Activated T-cell treated with anti-CD3 and anti-CD28 coated beads for 1 hour (primary cell): ENCODE data around the gene CRIP1.

Experiments
- DNase-seq: peaks from one replicate; pipeline ENCODE4 v3.0.0-alpha.2; 2020; ENCODE audit warnings: low read depth

The CRIP1 gene

DNA sequence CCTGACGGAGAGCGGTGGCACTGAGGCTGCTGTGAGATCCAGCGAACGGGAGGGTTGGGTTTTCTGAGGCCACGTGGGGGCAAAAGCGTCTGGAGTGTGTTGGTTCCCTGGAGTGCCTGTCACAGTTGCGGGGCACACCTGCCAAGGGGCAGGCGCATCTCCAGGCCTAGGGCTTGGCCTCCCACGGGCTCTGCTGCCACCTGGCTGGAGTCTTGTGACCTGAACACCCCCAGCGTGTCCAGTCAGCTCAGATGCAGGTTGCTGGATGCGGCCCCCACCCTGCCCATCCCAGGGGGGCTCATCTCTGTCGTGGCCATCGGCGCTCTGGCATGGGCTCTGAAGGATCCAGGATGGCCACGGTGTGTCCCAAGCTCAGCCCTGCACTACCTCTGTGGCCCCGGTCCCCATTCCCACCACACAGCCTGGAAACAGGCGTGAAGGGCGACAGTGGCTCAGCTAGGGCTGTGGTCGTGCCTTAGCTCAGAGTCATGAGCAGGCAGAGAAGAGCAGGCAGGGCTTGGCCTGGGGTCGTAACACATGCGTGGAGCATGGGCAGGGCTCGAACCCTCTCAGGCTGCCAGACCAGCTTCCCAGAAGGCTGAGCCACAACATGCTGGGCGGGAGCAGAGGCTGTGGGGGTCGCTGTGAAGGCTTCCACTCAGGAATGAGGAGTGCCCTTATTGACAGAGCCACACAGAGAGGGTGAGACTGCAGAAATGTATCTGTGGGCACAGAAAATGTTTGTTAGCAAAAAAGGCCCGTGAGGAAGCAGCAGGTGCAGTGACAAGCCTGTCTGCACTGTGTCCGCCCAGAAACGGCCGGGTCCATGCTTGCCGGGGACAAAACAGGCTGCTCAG, 35.6 kb upstream of the CRIP1 start:
- no peak for DNase-seq

DNA sequence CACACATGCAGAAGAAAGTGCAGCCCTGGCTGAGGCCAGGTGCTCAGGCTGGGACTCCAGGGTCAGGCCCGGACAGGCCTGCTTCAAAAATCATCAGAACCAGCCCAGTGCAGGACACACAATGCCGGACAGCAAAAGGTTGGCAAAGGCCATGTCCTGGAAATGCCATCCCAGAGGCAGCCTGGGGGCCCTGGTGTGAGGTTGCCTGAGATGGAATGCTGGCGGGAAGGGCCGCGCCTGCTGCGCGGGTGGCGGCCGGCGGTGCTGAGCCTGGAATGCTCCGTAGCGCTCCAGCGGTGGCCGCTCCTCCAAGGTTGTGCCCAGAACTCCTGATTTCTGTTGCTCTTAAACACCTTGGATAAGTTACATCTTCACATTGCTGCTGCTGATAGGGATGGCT, 33.7 kb upstream of the CRIP1 start:
- no peak for DNase-seq

DNA sequence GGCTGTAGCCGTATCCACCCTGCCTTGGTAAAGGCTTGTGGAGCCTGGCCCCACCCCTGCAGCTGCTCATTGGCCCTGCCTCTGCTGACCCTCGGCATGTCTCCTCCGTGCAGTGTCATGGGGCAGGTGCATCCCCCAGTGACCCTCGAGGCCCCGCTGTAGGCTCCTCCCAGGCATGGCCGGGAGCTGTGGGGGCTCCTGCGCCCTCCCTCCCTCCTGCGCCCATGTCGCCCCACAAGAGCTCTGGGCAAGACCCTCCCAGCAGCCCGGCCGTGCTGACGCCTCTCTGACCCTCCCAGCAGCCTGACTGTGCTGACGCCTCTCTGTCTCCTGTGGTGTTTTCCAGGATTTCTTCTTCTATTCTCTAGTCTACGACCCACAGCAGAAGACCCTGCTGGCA, 32.8 kb upstream of the CRIP1 start:
- DNase-seq = no peak

DNA sequence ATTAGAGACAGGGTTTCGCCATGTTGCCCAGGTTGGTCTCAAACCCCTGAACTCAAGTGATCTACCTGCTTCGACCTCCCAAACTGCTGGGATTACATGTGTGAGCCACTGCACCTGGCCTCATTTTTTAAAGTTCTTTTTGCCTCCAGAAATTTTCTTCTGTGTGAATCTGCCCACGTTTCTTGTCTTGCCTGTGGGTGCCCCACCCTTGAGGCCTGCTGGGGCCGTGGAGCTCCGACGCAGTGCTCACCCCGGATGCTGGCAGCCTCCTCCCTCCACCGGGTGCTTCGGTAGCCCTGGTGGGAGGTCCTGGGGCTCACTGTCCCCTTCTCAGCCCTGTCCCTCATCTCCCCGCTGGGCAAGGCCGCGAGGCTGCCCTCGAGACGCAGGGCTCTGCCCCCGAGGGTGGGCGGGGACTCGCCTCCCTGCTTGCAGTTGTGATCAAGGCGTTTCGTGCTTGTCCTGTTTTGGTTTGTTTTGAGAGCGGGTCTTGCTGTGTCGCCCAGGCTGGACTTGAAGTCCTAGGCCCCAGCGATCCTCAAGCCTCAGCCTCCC, 31.5 kb upstream of the CRIP1 start:
- DNase-seq = no peak

DNA sequence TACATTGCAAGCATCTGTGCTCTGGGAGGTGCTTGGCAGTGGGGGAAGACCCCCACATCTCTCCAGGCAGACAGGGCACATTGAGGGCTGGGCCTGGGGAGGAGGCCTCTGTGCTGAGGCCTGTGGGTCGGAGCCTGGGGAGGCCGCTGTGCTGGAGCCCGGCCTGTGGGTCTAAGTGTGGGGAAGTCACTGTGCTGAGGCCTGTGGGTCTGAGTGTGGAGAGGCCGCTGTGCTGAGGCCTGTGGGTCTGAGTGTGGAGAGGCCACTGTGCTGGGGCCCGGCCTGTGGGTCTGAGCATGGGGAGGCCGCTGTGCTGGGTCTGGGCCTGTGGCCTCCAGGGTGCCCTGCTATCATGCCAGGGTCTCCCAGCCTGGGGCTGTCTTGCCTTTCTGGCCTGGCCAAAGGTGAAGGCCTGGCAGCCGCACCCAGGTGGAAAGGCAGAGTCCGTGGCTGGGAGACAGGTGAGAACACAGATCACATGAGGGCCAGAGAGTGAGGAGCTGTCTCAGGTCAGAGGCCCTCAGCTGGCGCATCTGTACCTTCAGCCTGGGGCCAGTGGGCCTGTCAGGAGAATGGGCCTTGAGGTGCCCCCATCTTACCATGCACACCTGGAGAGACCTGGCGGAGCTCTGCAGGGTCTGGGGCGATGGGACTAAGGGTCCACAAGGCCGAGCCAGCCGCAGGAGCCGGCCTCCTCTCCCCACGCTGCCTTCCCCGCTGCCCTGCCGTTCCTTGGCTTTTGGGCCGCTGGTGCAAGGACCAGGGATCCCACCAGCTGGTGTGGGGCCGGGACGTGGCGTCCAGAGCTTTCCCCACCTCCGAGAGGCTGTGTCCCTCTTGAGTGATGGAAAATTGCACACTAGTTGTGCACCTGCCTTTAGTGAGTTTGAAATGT, 30.7 kb upstream of the CRIP1 start:
- no peak for DNase-seq

DNA sequence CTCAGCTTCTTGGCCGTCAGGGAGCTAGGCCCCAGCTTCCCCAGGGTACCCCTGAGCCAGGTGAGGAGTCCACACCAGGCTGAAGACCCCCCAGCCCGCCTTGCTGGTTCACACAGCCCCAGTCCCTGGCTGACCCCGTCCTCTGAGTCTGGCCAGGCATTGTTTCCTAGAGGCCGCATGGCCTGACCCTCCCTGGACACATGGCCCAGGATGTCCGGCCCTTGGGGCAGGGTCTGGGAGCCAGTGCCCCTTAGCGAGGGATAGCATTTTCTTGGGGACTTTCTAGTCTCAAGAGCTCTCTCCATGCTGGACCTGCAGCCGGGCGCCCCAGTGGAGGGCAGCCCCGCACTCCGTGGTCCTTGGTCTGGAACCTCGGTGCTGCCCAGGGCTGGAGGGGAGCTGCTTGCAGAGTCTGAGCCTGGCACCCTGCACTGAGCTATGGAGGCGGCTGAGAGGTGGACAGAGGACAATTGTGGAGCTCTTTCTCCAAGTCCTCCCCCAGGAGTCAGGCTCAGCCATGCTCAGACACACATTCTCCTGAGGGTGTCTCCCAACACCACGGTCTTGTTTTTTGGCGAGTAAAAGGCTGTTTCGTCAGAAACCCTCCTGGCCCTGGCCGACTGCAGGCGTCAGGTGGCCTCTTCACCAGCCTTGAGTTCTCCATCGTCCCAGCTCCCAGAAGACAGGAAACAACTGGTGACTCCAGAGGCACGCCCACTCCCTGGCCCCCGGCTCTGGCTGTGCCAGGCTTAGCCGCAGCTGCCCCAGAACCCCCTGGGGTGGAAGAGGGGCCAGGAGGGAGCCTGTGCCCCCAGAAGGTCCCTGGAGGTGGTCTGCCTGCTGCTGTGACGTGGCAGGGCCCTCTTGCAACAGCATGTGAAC, 29.7 kb upstream of the CRIP1 start:
- DNase-seq = no peak

DNA sequence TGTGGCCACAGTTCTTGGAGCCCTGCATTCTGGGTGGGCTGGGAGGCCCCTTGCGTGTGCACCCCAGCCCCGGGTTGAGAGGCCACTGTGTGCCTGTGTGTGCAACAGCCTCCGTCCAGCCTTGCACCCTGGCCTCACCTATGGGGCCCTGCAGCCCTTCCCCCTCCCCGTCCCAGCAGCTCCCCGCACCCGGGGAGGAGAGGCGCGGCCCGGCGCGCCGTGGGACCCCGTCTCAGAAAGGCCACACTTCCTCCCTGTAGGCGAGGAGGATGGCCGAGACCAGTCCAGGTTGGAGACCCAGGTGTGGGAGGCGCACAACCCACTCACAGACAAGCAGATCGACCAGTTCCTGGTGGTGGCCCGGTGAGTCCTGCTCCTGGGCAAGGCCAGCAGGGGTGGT, 28.7 kb upstream of the CRIP1 start:
- DNase-seq = no peak

DNA sequence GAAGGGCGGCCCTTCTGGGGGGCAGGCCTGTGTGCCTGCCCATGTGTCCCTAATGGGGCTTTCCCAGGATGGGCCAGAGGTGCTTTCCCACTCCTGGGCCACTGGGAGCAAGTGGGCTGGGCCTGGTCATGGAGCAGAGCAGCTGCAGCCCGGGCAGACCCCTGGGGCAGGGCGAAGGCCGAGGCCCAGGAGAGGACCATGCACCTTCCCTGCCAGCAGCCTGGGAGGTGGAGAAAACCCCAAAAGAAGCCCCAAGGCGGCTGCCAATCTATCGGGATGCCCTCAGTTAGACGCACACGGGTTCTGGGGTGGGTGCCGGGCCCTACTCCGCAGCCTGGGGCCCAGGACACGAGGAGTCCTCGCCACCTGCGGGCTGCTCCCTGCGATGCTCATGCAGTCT, 28.1 kb upstream of the CRIP1 start:
- no peak for DNase-seq

DNA sequence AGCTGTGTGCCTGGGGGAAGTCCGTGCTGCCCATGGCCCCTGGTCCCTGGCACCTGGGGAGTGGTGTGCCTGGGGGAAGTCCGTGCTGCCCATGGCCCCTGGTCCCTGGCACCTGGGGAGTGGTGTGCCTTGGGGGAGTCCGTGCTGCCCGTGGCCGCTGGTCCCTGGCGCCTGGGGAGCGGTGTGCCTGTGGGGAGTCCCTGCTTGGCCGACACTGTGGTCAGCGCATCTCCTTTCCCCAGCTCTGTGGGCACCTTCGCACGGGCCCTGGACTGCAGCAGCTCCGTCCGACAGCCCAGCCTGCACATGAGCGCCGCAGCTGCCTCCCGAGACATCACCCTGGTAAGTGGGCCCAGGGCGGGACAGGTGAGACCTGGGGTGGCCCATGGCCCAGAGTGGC, 26.6 kb upstream of the CRIP1 start:
- DNase-seq = no peak

DNA sequence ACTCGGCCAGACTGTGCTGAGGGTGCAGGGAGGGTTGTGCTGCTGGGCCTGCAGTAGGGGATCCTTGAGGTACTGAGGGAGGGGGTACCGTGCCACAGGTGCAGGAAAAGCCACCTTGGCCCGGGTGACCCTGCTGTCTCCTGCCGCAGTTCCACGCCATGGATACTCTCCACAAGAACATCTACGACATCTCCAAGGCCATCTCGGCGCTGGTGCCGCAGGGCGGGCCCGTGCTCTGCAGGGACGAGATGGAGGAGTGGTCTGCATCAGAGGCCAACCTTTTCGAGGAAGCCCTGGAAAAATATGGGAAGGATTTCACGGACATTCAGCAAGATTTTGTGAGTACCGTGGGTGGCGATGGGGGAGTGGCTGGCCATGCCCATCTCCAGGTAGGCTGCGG, 26.1 kb upstream of the CRIP1 start:
- DNase-seq = no peak

DNA sequence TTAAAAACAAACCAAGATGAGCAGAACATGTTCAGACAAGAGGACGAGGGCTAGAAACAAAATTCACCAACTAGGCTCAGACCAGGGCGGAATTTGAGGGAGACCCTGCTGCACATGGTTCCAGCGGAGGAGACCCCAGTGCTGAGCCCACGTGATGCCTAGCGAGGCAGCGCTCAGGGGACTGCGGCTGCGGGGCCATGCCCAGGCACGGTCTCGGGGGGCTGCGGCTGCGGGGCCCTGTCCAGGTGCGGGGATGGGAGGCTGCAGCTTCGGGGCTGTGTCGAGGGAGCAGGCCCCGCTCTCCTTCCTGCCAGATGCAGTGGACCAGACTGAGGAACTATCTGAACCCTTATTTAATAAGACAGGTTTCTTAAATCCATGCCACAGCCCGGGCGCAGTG, 24.8 kb upstream of the CRIP1 start:
- no peak for DNase-seq

DNA sequence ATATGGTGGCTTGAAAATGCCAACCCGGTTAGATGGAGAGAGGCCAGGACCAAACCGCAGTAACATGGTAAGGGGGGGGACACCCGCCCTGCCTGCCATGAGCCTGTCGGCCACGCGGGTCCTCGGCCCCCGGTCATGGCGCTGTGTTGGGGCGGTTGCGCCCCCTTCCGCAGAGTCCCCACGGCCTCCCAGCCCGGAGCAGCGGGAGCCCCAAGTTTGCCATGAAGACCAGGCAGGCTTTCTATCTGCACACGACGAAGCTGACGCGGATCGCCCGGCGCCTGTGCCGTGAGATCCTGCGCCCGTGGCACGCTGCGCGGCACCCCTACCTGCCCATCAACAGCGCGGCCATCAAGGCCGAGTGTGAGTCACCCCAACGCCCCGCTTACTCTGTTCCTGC, 22.2 kb upstream of the CRIP1 start:
- DNase-seq = no peak

DNA sequence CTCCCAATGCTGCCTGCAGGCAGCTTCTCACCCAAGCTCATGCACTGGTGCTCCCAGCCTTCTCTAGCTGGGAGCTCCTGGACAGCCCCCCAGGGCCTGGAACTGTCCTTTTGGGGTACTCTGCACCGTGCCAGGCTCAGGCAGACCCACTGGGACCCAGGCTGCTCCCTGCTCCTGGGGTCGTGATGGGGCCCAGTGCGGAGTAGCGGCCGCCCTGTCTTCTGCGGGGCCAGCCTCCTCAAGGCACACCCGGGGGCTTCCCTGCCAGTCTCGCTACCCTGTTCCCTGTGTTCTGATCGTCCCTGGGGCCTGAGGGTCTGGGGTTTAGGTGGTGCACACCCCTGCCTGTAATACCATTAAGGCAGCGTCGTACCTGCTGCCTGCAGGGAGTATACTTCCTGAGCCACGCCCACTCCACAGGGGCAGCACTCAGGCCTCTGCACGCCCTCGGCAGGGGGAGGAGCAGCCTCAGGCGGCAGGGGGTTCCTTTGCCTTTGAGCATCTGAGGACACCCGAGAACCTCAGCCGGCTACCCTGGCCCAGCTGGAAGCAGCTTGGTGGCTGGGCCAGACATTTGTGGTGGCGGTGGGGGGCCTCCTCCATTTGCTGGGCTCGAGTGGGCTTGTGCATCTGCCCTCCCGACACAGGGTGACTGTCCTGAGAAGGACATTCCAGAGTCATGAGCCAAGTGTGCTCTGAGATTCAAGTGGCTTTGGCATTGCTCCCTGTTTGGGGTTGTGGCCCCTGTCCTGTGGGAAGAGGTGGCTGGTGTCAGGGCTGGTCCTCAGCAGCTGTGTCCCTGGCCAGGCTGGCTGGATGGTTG, 21.3 kb upstream of the CRIP1 start:
- no peak for DNase-seq

DNA sequence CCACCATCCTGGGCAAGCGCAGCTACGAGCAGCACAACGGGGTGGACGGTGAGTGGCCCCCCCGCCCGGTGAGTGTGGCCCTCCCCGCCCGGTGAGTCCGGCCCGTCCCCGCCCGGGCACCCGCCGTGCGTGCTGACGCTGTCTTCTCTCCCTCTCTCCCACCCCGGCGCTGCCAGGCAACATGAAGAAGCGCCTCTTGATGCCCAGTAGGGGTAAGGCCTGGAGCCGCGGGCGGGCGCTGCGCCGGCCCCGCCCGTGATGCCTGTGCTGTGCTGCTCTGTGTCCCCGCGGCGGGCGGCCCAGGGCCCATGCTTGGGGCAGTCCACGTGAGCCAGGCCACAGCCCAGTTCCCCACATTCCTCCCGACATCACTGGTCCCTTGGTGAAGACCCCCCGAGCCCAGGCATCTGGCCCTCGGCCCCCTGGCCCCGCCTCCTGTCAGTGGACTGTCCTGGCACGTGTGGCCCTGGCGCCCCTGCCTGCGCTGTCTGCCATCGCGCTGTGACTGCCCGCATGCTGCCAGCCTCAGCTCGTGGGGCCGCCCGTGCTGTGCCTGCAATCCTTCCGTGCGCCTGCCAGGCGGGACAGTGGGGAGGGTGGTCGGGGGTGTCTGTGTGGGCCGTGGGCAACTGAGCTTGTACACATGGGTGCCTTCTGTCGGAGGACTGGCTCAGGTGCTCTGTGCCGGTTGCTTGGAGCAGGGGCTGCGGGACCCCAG, 20.0 kb upstream of the CRIP1 start:
- no peak for DNase-seq

DNA sequence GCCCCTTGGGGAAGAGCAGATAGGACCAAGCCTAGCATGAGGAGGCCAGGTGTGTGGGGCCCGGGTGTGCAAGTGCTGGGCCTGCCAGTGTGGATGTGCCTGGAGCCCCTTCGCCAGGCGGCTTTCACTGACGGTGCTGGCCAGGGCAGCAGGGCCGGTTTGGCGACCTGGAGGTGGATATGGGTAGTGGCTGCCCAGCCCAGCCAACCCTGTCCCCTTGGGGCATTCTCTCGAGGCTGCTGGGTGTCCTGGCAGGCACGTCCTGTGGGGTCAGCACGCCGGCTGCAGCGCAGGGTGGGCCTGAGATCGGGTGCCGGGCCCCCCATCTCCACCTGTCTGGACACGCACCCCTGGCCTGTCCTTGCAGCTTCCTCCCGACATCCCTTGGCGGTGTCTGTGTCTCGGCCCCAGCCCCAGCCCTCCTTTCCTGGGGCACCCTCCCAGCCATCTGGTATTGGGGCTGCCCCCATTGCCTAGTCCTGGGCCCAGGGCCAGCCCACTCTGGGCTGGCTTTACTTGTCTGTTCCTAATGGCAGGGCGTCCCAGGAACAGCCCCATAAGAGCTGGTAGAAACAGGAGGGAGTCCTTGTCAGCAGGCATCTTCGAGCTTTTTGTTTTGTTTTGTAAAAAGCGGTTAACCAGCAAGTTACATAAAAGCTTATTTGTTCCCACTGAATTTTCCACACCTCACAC, 19.3 kb upstream of the CRIP1 start:
- DNase-seq = no peak

DNA sequence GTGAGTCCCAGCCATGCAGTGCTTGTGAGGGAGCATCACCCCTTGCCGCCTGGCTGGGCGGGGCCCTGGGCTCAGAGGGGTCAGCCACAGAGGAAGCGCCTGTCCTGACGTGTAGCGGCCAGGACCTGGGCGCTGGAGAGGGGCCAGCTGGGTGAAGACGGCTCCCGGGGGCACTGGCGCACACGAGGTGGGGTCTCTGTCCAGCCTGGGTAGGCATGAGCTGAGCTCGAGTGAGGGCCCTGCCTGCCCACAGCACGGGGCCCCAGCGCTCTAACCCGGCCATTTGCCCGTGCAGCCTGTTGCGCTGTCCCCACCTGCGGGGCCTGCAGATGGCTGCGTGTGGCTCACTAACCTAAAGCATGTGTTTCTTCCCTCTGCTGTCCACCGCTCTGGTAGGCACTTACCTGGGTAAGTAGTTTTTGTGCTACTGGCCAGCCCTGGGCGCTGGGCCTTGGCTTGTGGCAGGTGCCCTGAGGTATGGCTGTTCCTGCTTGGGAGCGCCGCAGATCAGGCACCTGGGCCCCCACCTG, 18.7 kb upstream of the CRIP1 start:
- DNase-seq = no peak

DNA sequence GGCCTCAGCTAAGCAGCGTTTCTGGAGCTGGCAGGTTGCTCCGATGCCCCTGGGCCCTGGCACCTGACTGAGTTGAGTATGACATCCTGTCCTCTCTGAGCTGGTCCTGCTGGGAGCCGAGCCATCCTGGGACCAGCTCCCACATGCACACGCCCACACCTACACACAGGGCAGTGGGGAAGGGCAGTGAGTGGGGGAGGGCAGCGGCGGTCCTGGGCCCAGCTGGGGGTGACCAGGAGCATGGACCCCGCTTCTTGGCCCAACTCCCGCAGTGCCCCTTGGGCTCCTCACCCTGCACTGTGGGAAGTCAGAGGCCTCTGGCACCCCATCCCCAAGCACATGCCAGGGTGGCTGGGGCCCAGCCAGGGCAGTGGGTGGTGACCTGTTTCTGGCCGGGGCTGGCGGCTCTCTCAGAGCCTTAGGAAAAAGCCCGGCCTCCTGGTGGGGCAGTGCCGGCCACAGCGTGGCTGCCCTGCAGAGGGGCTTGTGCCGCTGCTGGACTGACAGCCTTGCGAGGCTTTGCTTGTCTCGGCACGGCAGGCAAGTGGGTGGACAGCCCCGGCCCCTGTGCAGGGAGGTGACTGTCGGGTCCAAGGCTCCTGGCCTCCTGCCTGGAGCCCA, 18.0 kb upstream of the CRIP1 start:
- no peak for DNase-seq

DNA sequence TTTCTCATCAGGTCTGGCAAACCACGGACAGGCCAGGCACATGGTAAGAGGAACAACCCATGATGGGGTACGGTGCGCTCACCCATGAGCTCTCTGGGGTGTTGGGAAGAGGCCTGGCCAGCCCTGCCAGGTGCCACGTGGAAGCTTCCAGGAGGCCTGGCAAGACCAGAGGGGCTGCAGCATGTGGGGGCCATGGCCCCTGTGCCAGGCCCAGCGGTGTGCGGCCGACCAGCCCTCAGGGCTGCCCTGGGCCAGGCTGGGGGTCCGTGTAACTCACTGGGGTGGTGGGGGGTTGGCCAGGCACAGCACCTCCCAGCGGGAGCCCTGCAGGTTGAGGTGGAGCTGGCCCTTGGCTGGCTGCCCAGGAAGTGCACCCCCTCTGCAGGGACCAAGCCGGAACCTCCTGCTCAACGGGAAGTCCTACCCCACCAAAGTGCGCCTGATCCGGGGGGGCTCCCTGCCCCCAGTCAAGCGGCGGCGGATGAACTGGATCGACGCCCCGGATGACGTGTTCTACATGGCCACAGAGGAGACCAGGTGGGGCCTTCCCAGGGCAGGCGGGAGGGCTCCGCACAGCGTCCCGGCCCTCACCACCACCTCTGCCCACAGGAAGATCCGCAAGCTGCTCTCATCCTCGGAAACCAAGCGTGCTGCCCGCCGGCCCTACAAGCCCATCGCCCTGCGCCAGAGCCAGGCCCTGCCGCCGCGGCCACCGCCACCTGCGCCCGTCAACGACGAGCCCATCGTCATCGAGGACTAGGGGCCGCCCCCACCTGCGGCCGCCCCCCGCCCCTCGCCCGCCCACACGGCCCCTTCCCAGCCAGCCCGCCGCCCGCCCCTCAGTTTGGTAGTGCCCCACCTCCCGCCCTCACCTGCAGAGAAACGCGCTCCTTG, 17.0 kb upstream of the CRIP1 start:
- no peak for DNase-seq
